ENCODE data around the gene CPA2.
"Not testable (repeated sequence)": the region's sequence is repeated elsewhere in the genome, so short reads cannot be mapped to it uniquely, and the experiment has no call there.

The CPA2 gene

DNA sequence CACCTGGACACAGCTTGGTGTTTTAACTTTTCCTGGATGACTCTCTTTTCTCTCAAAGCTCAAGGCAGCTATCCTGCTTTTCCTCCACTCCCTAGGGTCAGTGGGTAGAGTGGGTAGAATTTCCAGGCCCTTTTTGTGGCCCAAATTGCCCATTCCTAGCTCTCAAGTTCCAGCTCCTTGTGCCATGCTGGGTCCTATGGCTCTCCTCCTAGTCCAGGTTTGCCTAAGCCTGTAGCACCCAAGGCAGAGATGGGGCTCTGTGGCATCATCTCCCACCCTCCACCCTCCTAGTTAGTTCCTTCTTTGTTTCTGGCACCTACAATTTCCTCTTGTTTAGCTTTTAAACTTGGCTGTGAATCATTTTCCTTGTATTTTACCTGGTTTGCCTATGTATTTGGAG is 36.0 kb downstream of the CPA2 start:
- no peaks in the 10 kb centered on the region for H3K4me1 Mint-ChIP-seq (ENCODE audit: low read depth)
- no peaks in the 10 kb centered on the region for H3K9me3 Mint-ChIP-seq
- no peak overlapping the region for H3K4me3 Mint-ChIP-seq
- H3K27me3 Mint-ChIP-seq (ENCODE audit: low read depth), result no peaks in the 10 kb centered on the region
- H3K27ac Mint-ChIP-seq, result no peak overlapping the region
- H3K36me3 Mint-ChIP-seq (ENCODE audit: low read depth), result no peaks in the 10 kb centered on the region

DNA sequence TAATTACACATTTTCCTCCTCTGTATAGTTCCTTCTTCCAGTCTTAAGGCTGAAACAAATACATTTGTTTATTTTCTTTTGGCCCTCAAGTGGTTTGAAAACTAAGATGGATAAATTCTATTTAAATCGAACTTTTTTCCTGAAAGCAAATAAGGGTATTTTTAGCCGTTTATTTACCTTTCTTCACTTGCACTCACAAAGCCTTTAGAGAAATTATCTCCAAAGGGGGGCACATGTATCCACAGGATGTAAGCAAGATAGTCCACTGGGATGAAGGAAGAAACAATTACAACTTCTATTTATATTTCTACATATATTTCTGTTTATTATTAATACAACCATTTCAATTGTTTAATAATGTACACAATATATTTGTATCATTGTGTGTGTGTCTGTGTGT is 36.5 kb downstream of the CPA2 start:
- H3K36me3 Mint-ChIP-seq (ENCODE audit: low read depth), result no peaks in the 10 kb centered on the region
- no peak overlapping the region for H3K4me3 Mint-ChIP-seq
- H3K4me1 Mint-ChIP-seq (ENCODE audit: low read depth), result no peaks in the 10 kb centered on the region
- no peaks in the 10 kb centered on the region for H3K9me3 Mint-ChIP-seq
- no peaks in the 10 kb centered on the region for H3K27me3 Mint-ChIP-seq (ENCODE audit: low read depth)
- H3K27ac Mint-ChIP-seq, result no peak overlapping the region

DNA sequence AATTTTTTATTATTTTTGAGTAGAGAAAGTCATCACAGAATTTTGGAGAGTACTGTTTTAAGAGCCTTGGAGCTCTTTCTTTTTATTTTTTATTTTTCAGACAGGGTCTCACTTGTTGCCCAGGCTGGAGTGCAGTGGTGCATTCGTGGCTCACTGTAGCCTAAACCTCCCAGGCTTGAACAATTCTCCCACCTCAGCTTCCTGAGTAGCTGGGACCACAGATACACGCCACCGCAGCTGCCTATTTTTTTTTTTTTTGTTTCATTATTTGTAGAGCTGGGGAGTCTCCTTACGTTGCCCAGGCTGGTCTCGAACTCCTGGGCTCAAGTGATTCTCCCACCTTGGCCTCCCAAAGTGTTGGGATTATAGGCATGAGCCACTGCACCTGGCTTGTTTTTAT is 36.9 kb downstream of the CPA2 start:
- Mint-ChIP-seq H3K4me1 (ENCODE audit: low read depth) (no peaks in the 10 kb centered on the region), H3K27ac (no peak overlapping the region), H3K4me3 (no peak overlapping the region), H3K9me3 (no peaks in the 10 kb centered on the region), H3K36me3 (ENCODE audit: low read depth) (no peaks in the 10 kb centered on the region), H3K27me3 (ENCODE audit: low read depth) (no peaks in the 10 kb centered on the region)

DNA sequence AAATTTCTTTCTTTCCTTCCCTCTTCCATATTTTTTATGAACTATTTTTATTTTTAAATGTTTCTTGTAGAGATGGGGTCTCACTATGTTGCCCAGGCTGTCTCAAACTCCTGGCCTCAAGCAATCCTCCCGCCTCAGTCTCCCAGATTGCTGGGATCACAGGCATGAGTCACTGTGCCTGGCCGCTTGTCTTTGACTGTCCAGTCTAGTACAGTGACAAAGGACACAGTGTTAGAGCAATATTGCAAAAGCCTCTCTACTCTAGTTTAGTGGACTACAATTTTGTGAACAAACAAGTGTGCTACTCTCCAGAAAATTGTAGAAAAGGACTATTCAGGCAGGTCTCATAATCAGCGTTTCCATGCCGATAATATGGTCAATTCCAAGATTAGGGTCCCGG is 37.3 kb downstream of the CPA2 start:
- no peaks in the 10 kb centered on the region for H3K27me3 Mint-ChIP-seq (ENCODE audit: low read depth)
- no peak overlapping the region for H3K27ac Mint-ChIP-seq
- H3K36me3 Mint-ChIP-seq (ENCODE audit: low read depth), result no peaks in the 10 kb centered on the region
- no peak overlapping the region for H3K4me3 Mint-ChIP-seq
- no peaks in the 10 kb centered on the region for H3K9me3 Mint-ChIP-seq
- no peaks in the 10 kb centered on the region for H3K4me1 Mint-ChIP-seq (ENCODE audit: low read depth)

DNA sequence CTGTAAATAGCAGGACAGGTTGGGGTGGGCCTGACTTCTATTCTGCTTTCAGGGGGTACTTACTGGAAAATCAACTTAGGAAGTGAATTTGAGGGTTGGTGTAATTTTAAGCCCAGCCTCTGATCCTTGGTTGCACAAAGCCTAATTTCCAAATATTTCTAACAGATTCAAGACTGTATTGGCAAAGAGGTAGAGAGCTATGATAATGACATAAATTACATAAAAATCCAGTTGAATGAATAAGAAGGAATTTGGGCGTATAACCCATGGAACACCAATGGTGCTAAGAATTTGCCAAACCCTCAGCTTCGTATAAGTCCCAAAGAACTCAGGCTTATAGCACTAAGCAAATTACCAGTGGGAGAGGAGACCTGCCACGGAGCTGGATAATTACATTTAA is 38.2 kb downstream of the CPA2 start:
- H3K4me3 Mint-ChIP-seq, result no peak overlapping the region
- H3K36me3 Mint-ChIP-seq (ENCODE audit: low read depth), result no peaks in the 10 kb centered on the region
- no peaks in the 10 kb centered on the region for H3K4me1 Mint-ChIP-seq (ENCODE audit: low read depth)
- no peak overlapping the region for H3K27ac Mint-ChIP-seq
- no peaks in the 10 kb centered on the region for H3K27me3 Mint-ChIP-seq (ENCODE audit: low read depth)
- H3K9me3 Mint-ChIP-seq, result no peaks in the 10 kb centered on the region

DNA sequence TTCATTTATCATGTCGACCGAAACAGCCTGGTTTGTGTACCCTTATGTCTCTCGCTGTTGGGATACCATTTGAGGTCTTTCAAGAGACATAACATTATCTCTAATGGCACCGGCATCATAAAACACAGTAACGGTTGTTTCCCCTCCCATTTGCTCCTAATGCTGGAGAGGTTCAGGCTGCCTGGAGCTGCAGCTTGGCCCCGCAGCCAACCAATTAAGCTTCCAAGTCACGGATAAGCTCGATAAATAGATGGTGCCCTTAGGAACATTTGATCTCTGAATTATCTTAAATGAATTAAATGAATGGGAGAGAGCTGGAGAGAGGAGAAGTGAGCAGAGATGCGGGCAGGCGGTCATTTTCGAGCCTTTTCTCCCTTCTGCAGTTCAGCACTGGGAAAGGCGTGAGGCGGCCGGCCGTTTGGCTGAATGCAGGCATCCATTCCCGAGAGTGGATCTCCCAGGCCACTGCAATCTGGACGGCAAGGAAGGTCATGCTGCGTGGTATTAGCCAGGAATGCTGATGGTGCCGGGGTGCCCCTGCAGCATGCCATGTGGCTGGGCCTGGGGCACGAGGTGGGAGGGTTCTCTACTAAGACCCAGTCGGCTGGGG is 38.9 kb downstream of the CPA2 start:
- no peaks in the 10 kb centered on the region for H3K27me3 Mint-ChIP-seq (ENCODE audit: low read depth)
- H3K4me1 Mint-ChIP-seq (ENCODE audit: low read depth), result no peaks in the 10 kb centered on the region
- no peak overlapping the region for H3K4me3 Mint-ChIP-seq
- no peak overlapping the region for H3K27ac Mint-ChIP-seq
- H3K36me3 Mint-ChIP-seq (ENCODE audit: low read depth), result no peaks in the 10 kb centered on the region
- no peaks in the 10 kb centered on the region for H3K9me3 Mint-ChIP-seq

DNA sequence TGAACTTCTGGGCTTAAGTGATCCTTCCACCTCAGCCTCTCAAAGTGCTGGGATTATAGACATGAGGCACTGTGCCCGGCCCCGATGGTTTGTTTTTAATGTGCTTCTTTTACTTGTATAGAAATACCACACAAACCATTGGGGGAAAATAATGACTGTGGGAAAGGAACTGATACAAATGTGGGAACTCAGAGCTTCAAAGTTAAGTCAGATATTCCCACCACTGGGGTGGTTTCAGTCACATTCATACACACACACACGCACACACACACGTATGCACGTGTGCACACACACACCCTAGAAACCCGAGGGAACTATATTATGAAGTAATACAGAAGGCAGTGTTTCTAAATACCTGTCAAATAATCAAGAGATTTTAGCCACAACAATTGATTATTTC is 43.3 kb downstream of the CPA2 start:
- no peak overlapping the region for H3K27ac Mint-ChIP-seq
- H3K27me3 Mint-ChIP-seq (ENCODE audit: low read depth), result no peaks in the 10 kb centered on the region
- no peaks in the 10 kb centered on the region for H3K36me3 Mint-ChIP-seq (ENCODE audit: low read depth)
- no peak overlapping the region for H3K4me3 Mint-ChIP-seq
- no peaks in the 10 kb centered on the region for H3K4me1 Mint-ChIP-seq (ENCODE audit: low read depth)
- no peaks in the 10 kb centered on the region for H3K9me3 Mint-ChIP-seq

DNA sequence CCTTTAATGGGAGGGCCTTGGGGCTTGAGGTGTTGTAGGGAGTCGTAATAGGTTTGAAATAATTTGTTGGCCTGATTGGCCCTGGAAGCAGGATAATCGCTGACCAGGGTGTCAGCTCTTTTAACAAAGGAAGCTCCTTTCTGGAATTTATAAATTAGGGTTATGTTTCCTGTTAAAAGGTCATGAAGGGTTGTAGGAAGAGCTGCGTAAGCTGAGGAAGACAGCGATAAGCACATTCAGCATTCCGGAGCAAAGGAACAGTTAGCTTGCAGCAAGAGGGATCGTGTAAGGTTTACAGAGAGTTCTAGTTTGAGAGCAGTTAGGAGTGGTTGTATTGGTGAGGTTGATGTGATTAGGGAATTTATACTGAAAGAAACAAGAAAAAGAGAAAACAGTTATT is 47.6 kb downstream of the CPA2 start:
- H3K9me3 Mint-ChIP-seq, result no peaks in the 10 kb centered on the region
- H3K36me3 Mint-ChIP-seq (ENCODE audit: low read depth), result no peaks in the 10 kb centered on the region
- H3K4me3 Mint-ChIP-seq, result no peak overlapping the region
- H3K4me1 Mint-ChIP-seq (ENCODE audit: low read depth), result no peaks in the 10 kb centered on the region
- no peaks in the 10 kb centered on the region for H3K27me3 Mint-ChIP-seq (ENCODE audit: low read depth)
- no peak overlapping the region for H3K27ac Mint-ChIP-seq

DNA sequence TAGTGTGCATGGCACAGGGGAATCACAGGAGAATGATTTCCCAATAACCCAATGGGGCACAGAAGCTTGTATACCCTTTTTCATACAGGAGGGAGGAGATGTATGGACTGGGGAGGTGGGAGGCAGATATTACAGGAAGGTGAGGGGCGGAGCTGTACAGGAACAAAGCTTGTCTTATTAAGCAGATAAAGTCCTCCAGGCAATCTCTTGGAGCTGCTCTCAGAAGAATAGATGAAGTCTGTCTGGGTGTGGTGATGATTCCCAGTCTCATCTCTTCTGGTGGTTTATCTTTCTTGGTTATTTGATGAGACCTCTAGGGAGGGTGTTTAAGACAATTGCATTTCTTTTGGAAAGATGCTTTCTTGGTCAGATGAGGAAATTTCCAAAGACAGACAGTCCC is 52.9 kb downstream of the CPA2 start:
- H3K36me3 Mint-ChIP-seq (ENCODE audit: low read depth), result no peaks in the 10 kb centered on the region
- H3K27me3 Mint-ChIP-seq (ENCODE audit: low read depth), result no peaks in the 10 kb centered on the region
- no peak overlapping the region for H3K27ac Mint-ChIP-seq
- no peak overlapping the region for H3K4me3 Mint-ChIP-seq
- no peaks in the 10 kb centered on the region for H3K4me1 Mint-ChIP-seq (ENCODE audit: low read depth)
- no peaks in the 10 kb centered on the region for H3K9me3 Mint-ChIP-seq

DNA sequence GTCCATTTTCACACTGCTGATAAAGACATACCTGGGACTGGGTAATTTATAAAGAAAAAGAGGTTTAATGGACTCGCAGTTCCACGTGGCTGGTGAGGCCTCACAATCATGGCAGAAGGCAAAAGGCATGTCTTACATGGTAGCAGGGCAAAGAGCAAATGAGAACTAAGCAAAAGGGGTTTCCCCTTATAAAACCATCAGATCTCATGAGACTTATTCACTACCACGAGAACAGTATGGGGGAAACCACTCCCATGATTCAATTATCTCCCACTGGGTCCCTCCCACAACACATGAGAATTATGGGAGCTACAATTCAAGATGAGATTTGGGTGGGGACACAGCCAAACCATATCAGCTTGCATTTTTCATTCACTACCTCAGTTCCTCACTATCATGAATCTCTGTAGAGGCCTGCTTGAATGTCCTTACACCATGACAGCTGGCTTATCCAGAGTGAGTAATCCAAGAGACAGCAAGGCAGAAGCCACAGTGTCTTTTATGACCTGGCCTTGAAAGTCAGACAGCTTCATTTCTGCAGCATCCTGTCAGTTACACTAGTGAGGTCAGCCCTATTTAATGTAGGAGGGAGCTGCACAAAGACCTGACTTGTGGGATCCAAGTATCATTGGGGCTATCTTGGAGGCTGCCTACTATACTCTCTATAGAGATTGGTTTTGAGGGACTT is 55.0 kb downstream of the CPA2 start:
- not testable (repeated sequence) for H3K36me3 Mint-ChIP-seq (ENCODE audit: low read depth); H3K27ac Mint-ChIP-seq; H3K9me3 Mint-ChIP-seq; H3K27me3 Mint-ChIP-seq (ENCODE audit: low read depth); H3K4me1 Mint-ChIP-seq (ENCODE audit: low read depth); H3K4me3 Mint-ChIP-seq

DNA sequence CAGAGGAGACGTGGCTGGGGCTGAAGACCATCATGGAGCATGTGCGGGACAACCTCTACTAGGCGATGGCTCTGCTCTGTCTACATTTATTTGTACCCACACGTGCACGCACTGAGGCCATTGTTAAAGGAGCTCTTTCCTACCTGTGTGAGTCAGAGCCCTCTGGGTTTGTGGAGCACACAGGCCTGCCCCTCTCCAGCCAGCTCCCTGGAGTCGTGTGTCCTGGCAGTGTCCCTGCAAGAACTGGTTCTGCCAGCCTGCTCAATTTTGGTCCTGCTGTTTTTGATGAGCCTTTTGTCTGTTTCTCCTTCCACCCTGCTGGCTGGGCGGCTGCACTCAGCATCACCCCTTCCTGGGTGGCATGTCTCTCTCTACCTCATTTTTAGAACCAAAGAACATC is 56.0 kb downstream of the CPA2 start:
- Mint-ChIP-seq H3K4me1 (ENCODE audit: low read depth) (no peaks in the 10 kb centered on the region), H3K4me3 (no peak overlapping the region), H3K27me3 (ENCODE audit: low read depth) (no peaks in the 10 kb centered on the region), H3K36me3 (ENCODE audit: low read depth) (no peaks in the 10 kb centered on the region), H3K27ac (no peak overlapping the region), H3K9me3 (no peaks in the 10 kb centered on the region)

DNA sequence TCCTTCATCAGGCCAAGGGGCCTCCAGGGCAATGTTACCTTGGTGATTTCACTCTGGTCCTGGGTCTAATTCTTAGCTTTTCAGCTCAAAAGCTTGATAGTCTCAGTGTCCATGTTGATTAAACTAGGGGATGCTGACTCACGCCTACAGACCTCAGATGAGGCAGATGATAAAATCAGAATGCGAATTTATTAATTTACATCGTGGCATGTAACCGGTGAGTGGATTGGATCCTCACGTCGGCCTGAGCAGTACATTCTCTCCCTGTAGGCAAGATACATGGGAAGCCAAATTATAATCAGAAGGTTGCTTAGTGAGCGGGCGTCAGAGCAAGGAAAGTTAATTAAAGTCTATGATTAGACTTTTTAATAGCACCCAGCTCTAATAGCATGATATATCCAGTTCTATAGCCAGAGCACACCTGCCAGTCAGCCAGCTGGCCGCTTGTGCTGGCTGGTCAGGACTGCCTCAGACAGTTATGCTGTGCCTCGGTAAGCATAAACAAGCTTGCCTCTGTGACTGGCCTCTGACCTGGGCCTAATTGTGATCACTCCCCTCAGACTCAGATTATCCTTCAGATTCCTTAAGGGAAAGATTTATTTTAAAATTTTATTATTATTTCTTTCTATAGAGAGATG is 57.8 kb downstream of the CPA2 start:
- H3K36me3 Mint-ChIP-seq (ENCODE audit: low read depth), result no peaks in the 10 kb centered on the region
- no peaks in the 10 kb centered on the region for H3K27me3 Mint-ChIP-seq (ENCODE audit: low read depth)
- no peak overlapping the region for H3K4me3 Mint-ChIP-seq
- no peak overlapping the region for H3K27ac Mint-ChIP-seq
- no peaks in the 10 kb centered on the region for H3K4me1 Mint-ChIP-seq (ENCODE audit: low read depth)
- H3K9me3 Mint-ChIP-seq, result no peaks in the 10 kb centered on the region

DNA sequence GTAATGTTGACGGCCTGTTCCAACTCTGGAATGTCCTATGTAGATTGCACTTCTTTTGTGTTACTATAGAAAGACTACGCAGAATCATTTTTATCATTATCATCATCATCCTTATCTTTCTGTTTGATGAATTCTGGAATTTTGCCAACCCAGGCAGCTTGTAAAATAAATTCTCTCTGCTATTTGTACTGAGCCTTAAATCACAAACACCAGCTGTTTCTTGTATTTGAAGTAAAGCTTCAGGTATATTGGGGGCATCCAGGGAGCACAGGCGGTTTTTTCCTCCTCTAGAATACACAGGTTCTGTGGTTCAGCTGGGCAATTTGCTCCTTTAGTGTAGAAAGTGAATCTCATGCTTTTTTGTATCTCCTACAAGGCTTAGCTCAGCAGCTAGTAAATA is 63.0 kb downstream of the CPA2 start:
- H3K36me3 Mint-ChIP-seq (ENCODE audit: low read depth), result no peaks in the 10 kb centered on the region
- no peak overlapping the region for H3K4me3 Mint-ChIP-seq
- no peaks in the 10 kb centered on the region for H3K4me1 Mint-ChIP-seq (ENCODE audit: low read depth)
- H3K9me3 Mint-ChIP-seq, result no peaks in the 10 kb centered on the region
- H3K27ac Mint-ChIP-seq, result no peak overlapping the region
- H3K27me3 Mint-ChIP-seq (ENCODE audit: low read depth), result no peaks in the 10 kb centered on the region

DNA sequence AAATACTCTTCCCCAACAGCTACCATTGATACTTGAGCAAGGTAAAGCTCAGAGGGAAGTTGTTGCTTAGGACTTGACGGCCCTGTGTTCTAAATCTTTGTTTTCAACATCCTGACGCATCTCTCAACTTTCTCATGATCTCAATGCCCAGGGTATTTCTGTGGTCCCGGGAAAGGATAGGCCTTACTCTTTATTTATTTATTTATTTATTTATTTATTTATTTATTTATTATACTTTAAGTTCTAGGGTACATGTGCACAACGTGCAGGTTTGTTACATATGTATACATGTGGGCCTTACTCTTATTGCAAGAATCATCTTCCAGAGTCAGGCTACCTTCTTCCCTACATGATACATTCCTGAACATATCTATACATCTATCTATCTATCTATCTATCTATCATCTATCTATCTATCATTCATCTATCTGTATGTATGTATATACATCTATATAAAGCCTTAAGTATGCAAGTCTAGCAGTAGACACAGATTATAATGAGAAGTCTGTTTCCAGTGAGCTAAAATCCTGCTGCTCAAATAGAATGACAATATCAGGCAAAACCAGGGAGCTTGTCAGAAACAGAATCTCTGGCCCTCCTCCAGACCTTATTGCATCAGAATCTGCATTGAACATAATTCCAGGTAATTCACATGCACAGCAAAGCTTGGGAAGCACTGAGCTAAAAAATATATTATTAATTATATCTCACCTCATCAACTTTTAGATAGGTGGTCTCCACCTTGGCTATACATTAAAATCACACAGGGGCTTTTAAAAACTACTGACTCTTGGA is 65.8 kb downstream of the CPA2 start:
- Mint-ChIP-seq H3K27ac (no peak overlapping the region), H3K4me1 (ENCODE audit: low read depth) (no peaks in the 10 kb centered on the region), H3K4me3 (no peak overlapping the region), H3K36me3 (ENCODE audit: low read depth) (no peaks in the 10 kb centered on the region), H3K9me3 (no peaks in the 10 kb centered on the region), H3K27me3 (ENCODE audit: low read depth) (no peaks in the 10 kb centered on the region)

DNA sequence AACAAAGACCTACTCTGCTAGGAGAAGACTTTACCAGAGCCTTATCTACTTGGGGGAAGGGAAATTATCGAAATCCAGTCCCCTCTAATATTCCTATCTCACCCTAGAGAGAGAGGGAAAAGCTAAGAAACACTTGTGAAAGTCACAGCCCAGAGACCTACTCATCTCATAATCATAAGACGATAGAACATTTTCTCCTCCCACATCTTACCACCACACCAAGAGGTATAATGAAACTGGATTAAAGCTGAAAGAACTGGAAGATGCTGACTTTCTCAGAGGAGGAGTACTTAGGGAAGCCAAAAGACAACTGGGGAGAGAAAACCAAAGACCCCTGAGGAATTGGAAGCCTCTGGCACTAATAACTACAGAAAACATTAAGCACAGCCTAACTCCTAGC is 67.2 kb downstream of the CPA2 start:
- H3K27me3 Mint-ChIP-seq (ENCODE audit: low read depth), result no peaks in the 10 kb centered on the region
- H3K4me3 Mint-ChIP-seq, result no peak overlapping the region
- H3K4me1 Mint-ChIP-seq (ENCODE audit: low read depth), result no peaks in the 10 kb centered on the region
- H3K9me3 Mint-ChIP-seq, result no peaks in the 10 kb centered on the region
- H3K27ac Mint-ChIP-seq, result no peak overlapping the region
- H3K36me3 Mint-ChIP-seq (ENCODE audit: low read depth), result no peaks in the 10 kb centered on the region
